Psoas muscle (tissue), 8 donors: ENCODE data around the gene FMNL3. TPM values are rescaled to one million over a fixed set of nuclear protein-coding genes. Genes with fewer than 3 reads are reported as not detected.
A peak's percentile ranks its signal among the peaks of the same experiment; 100 is the strongest.
"Not testable (repeated sequence)": the region's sequence is repeated elsewhere in the genome, so short reads cannot be mapped to it uniquely, and the experiment has no call there.

ENCODE experiments used
- ATAC-seq, 4 donors: fragments of 200-7000 bp; cut with Tn5 transposase; one replicate each; pipeline ENCODE4 v1.9.1; 2020; ENCODE audit warnings: moderate library complexity in 3 of 4, mild to moderate bottlenecking in 2 of 4
- DNase-seq, 2 donors: peaks; one replicate each; pipeline ENCODE4 v3.0.0-alpha.2; 2020
- H3K27ac ChIP-seq: fragments of 200-600 bp; one replicate; pipeline ENCODE4 v1.8.0; 2022
- H3K27me3 ChIP-seq, 3 donors: fragments of 200-600 bp in 1 of 3; one replicate each; pipeline versions ENCODE4 v1.6.1 to v1.8.0; 2013 to 2022; ENCODE audit warnings: low read length in 2 of 3, mild to moderate bottlenecking in 2 of 3, moderate library complexity in 1 of 3; ENCODE audit not compliant: insufficient read depth in 3 of 3
- H3K36me3 ChIP-seq, 2 donors: fragments of 200-600 bp in 1 of 2; one replicate each; pipeline versions ENCODE4 v1.6.1 to v1.8.0; 2013 to 2022; ENCODE audit warnings: low read depth in 1 of 2, mild to moderate bottlenecking in 1 of 2, moderate library complexity in 1 of 2; ENCODE audit not compliant: insufficient read depth in 1 of 2
- H3K4me1 ChIP-seq: fragments of 200-600 bp; one replicate; pipeline ENCODE4 v1.8.0; 2022
- H3K4me3 ChIP-seq: fragments of 200-600 bp; one replicate; pipeline ENCODE4 v1.8.0; 2022; ENCODE audit warnings: mild to moderate bottlenecking
- H3K9me3 ChIP-seq: fragments of 200-600 bp; one replicate; pipeline ENCODE4 v1.8.0; 2022
- WGBS, 3 donors: extraction: QIAGEN DNeasy Blood & Tissue Kit; methylation state at CpG; one replicate each; pipeline versions ENCODE4 v1.1.6 to v1.1.7; 2013; 5-methylcytosine and 5-hydroxymethylcytosine counted together
- intact Hi-C, 2 donors: fragments of 100-400 bp; cut with DNase I; formaldehyde crosslinking; loops; one replicate each; pipeline versions ENCODE4 v1.11.0 to v1.14.2; 2022
- polyA plus RNA-seq, 3 donors: library from polyadenylated mRNA; stranded (reverse); fragments of 200-250 nt; gene quantifications; one replicate each; pipeline ENCODE4 v1.2.3, GENCODE V29; 2013
- total RNA-seq, 4 donors: library from RNA; stranded (reverse); fragmentation: NEBNext Ultra II Directional in 2 of 4; extraction: Animal tissue kit (Norgen Biotek cat#: 25700) in 2 of 4; gene quantifications; one replicate each; pipeline versions ENCODE4 v1.2.1 to v1.2.4, GENCODE V29; 2021 to 2023
- TF ChIP-seq, protein P1 (sequence below): fragments of 200-600 bp; IDR thresholded peaks from one replicate; pipeline ENCODE4 v1.8.0; 2022; ENCODE audit warnings: antibody characterized with exemption
- donor health status: healthy with polysubstance abuse.
- donor health status: DM: no; HTN: no; CAD: no; lungs with moderate emphysema.
- donor health status: Bipolar disorder and iron deficiency.
- donor health status: healthy.
- donor health status: DM: yes; HTN: yes; CAD: no.
- donor health status: DM: no; HTN: no; CAD: no.
- donor health status: DM: no; HTN: no; CAD: no.
- donor health status: DM: yes; HTN: yes; CAD: no.

The FMNL3 gene
- total and polyA plus RNA-seq, 7 donors: 1.5 to 11.3 (median 5.5) TPM

DNA sequence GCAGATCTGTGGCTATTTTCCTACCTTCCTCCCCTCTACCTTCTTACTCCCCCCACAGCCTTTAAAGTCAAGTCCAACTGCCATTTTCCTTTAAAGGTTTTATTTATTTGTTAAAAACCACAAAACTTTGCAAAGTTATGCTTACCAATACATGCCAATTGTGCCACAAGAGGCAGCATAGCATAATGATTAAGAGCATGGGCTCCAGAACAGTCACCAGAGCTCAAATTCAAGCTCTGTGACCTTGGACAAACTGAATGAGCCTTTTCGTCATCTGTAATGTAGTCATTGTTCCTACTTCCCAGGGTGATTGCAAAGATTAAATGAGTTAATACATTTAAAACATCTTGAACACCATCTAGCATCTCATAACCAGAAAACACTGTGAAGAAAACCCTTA, 13.0 kb upstream of the FMNL3 start:
- ATAC-seq (no peak), DNase-seq (no peak)
- TF ChIP-seq, protein P1, sequence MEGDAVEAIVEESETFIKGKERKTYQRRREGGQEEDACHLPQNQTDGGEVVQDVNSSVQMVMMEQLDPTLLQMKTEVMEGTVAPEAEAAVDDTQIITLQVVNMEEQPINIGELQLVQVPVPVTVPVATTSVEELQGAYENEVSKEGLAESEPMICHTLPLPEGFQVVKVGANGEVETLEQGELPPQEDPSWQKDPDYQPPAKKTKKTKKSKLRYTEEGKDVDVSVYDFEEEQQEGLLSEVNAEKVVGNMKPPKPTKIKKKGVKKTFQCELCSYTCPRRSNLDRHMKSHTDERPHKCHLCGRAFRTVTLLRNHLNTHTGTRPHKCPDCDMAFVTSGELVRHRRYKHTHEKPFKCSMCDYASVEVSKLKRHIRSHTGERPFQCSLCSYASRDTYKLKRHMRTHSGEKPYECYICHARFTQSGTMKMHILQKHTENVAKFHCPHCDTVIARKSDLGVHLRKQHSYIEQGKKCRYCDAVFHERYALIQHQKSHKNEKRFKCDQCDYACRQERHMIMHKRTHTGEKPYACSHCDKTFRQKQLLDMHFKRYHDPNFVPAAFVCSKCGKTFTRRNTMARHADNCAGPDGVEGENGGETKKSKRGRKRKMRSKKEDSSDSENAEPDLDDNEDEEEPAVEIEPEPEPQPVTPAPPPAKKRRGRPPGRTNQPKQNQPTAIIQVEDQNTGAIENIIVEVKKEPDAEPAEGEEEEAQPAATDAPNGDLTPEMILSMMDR: no peak
- Histone ChIP-seq H3K36me3 (no peaks in the 10 kb centered on the region), H3K27me3 (peaks cover 0 to 2% (median under 1%) of the 10 kb centered on the region in 3 donors), H3K4me1 (no peaks in the 10 kb centered on the region), H3K9me3 (no peaks in the 10 kb centered on the region), H3K4me3 (no peak overlapping the region), H3K27ac (no peak overlapping the region)
- intact Hi-C loops: no loop called here
- 33 to 40% (median 34%) methylated on average over 1 of the region's 1 CpG for whole genome bisulfite sequencing, 3 donors

DNA sequence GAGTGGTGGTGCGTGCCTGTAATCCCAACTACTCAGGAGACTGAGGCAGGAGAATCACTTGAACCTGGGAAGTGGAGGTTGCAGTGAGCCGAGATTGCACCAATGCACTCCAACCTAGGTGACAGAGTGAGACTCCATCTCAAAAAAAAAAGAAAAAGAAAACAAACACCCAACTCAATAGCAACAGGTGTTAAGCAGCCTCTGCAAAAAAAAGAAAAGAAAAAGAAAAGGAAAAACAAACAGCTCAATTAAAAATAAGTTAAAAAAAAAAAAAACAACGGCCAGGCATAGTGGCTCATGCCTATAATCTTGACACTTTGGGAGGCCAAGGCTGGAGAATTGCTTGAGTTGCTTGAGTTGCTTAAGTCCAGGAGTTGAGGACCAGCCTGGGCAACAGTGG, 10.6 kb upstream of the FMNL3 start:
- H3K27me3 ChIP-seq: peaks cover 0 to 17% (median 2%) of the 10 kb centered on the region in 3 donors
- H3K9me3 ChIP-seq, H3K36me3 ChIP-seq, H3K4me3 ChIP-seq, ATAC-seq, H3K27ac ChIP-seq, DNase-seq, intact Hi-C loops, H3K4me1 ChIP-seq: not testable (repeated sequence)
- WGBS, 3 donors: 84 to 95% (median 89%) methylated on average over 3 of the region's 3 CpGs

DNA sequence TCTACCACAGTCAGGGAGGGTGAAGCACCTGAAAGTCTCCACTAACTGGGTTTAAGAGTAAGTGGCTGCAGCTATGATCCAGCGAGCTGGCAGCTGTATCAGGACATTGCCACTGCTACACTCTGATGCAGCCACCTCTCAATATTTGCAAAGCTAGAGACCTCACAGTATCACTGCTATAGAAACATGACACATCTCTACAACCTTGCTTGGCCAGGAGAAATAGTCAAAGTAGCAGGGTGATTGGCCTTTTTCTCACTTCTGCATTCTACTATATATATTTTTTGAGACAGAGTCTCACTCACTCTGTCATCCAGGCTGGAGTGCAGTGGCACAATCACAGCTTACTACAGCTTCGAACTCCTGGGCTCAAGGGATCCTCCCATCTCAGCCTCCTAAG, 9.3 kb upstream of the FMNL3 start:
- no peaks in the 10 kb centered on the region for H3K4me1 ChIP-seq
- H3K36me3 ChIP-seq: no peaks in the 10 kb centered on the region
- peaks cover 0 to 21% (median 2%) of the 10 kb centered on the region in 3 donors for H3K27me3 ChIP-seq
- ATAC-seq: no peak
- intact Hi-C loops: no loop called here
- H3K9me3 ChIP-seq: no peaks in the 10 kb centered on the region
- TF ChIP-seq, protein P1: no peak
- H3K27ac ChIP-seq: no peak overlapping the region
- 57 to 80% (median 61%) methylated on average over 2 of the region's 2 CpGs for WGBS, 3 donors
- H3K4me3 ChIP-seq: no peak overlapping the region
- no peak for DNase-seq

DNA sequence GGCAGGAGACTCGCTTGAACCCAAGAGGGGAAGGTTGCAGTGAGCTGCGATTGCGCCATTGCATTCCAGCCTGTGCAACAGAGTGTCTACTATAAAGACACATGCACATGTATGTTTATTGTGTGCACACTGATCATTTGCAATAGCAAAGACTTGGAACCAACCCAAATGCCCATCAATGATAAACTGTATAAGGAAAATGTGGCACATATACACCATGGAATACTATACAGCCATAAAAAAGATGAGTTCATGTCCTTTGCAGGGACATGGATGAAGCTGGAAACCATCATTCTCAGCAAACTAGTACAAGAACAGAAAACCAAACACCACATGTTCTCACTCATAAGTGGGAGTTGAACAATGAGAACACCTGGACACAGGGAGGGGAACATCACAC, 6.7 kb upstream of the FMNL3 start:
- peaks cover 0 to 39% (median 2%) of the 10 kb centered on the region in 3 donors for H3K27me3 ChIP-seq
- H3K36me3 ChIP-seq: not testable (repeated sequence)
- 94 to 100% (median 98%) methylated on average over 3 of the region's 3 CpGs for WGBS, 3 donors

DNA sequence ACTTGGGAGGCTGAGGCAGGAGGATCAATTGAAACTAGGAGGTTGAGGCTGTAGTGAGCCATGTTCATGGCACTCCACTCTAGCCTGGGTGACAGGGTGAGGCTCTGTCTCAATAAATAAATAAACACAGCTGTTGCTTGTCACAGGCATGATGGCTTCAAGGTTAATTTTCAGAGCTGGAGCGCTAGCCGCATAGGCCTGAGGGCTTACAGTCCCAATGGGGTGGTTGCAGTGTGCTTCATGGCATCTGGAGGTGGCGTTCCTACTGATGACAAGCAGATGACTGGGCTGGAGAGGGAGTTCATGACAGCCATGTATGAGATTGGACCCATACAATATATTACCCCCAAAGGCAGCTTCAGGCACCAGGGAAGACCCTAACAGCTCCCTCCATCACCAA, 1.6 kb upstream of the FMNL3 start:
- H3K4me3 ChIP-seq: no peak overlapping the region
- intact Hi-C loops: loop anchor here in 1 of 2 donors (5.0 kb wide), 1 partner anchor 37 kb away; no protein-coding TSS in a partner anchor
- ATAC-seq (no peak), DNase-seq (no peak)
- H3K9me3 ChIP-seq: no peaks in the 10 kb centered on the region
- 95 to 97% (median 95%) methylated on average over 3 of the region's 3 CpGs for WGBS, 3 donors
- H3K36me3 ChIP-seq: no peaks in the 10 kb centered on the region
- TF ChIP-seq, protein P1: no peak
- no peak overlapping the region for H3K27ac ChIP-seq
- H3K4me1 ChIP-seq: peaks cover 6% of the 10 kb centered on the region
- H3K27me3 ChIP-seq: peaks cover 0 to 53% (median 3%) of the 10 kb centered on the region in 3 donors

More for the DNA sequence above, 6.7 kb upstream of the FMNL3 start:
- H3K9me3 ChIP-seq, intact Hi-C loops, H3K27ac ChIP-seq, H3K4me3 ChIP-seq, DNase-seq, H3K4me1 ChIP-seq, ATAC-seq: not testable (repeated sequence)

DNA sequence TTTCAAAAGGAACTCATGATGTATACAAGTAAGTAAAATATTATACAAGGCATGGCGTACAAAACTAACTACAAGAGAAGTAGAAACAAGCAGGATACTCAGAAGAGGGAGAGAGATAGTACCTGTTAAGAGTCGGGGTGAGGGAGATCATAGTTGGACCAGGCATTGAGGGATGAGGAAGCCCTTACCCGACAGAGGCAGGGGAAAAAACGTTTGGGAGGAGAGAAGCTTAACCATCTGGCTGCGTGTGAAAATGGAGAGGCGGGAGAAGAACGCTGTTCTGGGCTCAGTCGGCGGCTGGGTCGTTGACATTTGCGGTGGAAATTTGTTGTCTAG, 575 bp upstream of the FMNL3 start:
- no peaks in the 10 kb centered on the region for H3K9me3 ChIP-seq
- H3K27me3 ChIP-seq: peaks cover 0 to 53% (median 3%) of the 10 kb centered on the region in 3 donors
- peak overlapping the region; percentile 79 for H3K4me3 ChIP-seq
- DNase-seq (no peak), ATAC-seq (no peak)
- H3K27ac ChIP-seq: no peak overlapping the region
- TF ChIP-seq, protein P1: no peak
- intact Hi-C loops: loop anchor here (1.0 to 5.0 kb wide), 2 partner anchors 35 to 63 kb away; no protein-coding TSS in a partner anchor
- no peaks in the 10 kb centered on the region for H3K36me3 ChIP-seq
- 30 to 38% (median 36%) methylated on average over 11 of the region's 11 CpGs for WGBS, 3 donors
- H3K4me1 ChIP-seq: peaks cover 17% of the 10 kb centered on the region
